Testis (tissue), 3 donors: ENCODE results near the gene PNRC2. TPM values are rescaled to one million over a fixed set of nuclear protein-coding genes. Genes with fewer than 3 reads are reported as not detected.

Experiments
- DNase-seq: peaks from one replicate; pipeline ENCODE4 v3.0.0-alpha.2; 2019
- H3K27ac ChIP-seq, 2 donors: fragments of 200-600 bp; sonication (generic); one replicate each; pipeline ENCODE4 v1.5.1; 2019
- H3K27me3 ChIP-seq: fragments of 200-600 bp; sonication (generic); one replicate; pipeline ENCODE4 v1.5.1; 2019
- H3K36me3 ChIP-seq: fragments of 200-600 bp; sonication (generic); one replicate; pipeline ENCODE4 v1.5.1; 2017; ENCODE audit warnings: low read depth; ENCODE audit errors: missing control alignments
- H3K4me1 ChIP-seq: fragments of 200-600 bp; sonication (generic); one replicate; pipeline ENCODE4 v1.5.1; 2019
- H3K4me3 ChIP-seq, 2 donors: fragments of 200-600 bp; sonication (generic); one replicate each; pipeline ENCODE4 v1.5.1; 2017 to 2019
- H3K9me3 ChIP-seq: fragments of 200-600 bp; sonication (generic); one replicate; pipeline ENCODE4 v1.5.1; 2017
- CTCF ChIP-seq, 3 experiments: fragments of 450-650 bp in 2 of 3; fragments of 200-600 bp in 1 of 3; sonication (generic) in 1 of 3; IDR thresholded peaks; one replicate each; pipeline ENCODE4 v1.5.1; 2016 to 2019; ENCODE audit warnings: antibody characterized with exemption in 3 of 3, mild to moderate bottlenecking in 2 of 3, moderate library complexity in 1 of 3
- POLR2A ChIP-seq: fragments of 450-650 bp; IDR thresholded peaks from one replicate; pipeline ENCODE4 v1.6.1; 2017; ENCODE audit warnings: antibody characterized with exemption, mild to moderate bottlenecking, moderate library complexity
- WGBS, 2 donors: methylation state at CpG; one replicate each; pipeline ENCODE4 v1.1.5; 2018; 5-methylcytosine and 5-hydroxymethylcytosine counted together
- intact Hi-C: fragments of 100-400 bp; cut with DNase I; formaldehyde crosslinking; loops from one replicate; pipeline ENCODE4 v1.15.1; 2023; ENCODE audit warnings: low total_unique reads
- polyA plus RNA-seq: library from polyadenylated mRNA; stranded (reverse); fragments of 350-450 nt; fragmentation: Illumina TruSeq; extraction: RNeasy Lipid Tissue Mini Kit (QIAGEN cat#74804); gene quantifications from one replicate; pipeline ENCODE4 v1.2.3, GENCODE V29; 2014; ENCODE audit warnings: low read depth, low replicate concordance; ENCODE audit not compliant: insufficient read depth
- total RNA-seq, 2 donors: library from RNA; depleted of rRNA; stranded (reverse); fragments of >200 nt; gene quantifications; one replicate each; pipeline ENCODE4 v1.2.3, GENCODE V29; 2016

The PNRC2 gene
- total and polyA plus RNA-seq, 3 donors from 2014 or later: 57.7 to 68.1 (median 61.5) TPM

- H3K36me3 ChIP-seq: no peaks in the 10 kb centered on the region
- no peak for DNase-seq
- TF ChIP-seq CTCF (IDR thresholded peaks at IDR 0.05) (no peak), POLR2A (no peak)
- 46 to 64% methylated on average over 1 of the region's 1 CpG for WGBS, 2 donors
- intact Hi-C loops: loop anchor here (10.0 kb wide), 1 partner anchor 47 kb away; no protein-coding TSS in a partner anchor
- H3K4me1 ChIP-seq: peaks cover 31% of the 10 kb centered on the region
- H3K27ac ChIP-seq: no peak overlapping the region
- no peaks in the 10 kb centered on the region for H3K9me3 ChIP-seq
- H3K4me3 ChIP-seq: no peak overlapping the region
- no peaks in the 10 kb centered on the region for H3K27me3 ChIP-seq
Observed at GRCh38 chr1:23977854-23978191, 18.2 kb downstream of the PNRC2 start.

- 2 to 3% methylated on average over 4 of the region's 4 CpGs for WGBS, 2 donors
- Histone ChIP-seq H3K4me3 (peak overlapping the region; percentile 85 to 100), H3K9me3 (no peaks in the 10 kb centered on the region), H3K27me3 (no peaks in the 10 kb centered on the region), H3K4me1 (peaks cover 31% of the 10 kb centered on the region), H3K36me3 (no peaks in the 10 kb centered on the region), H3K27ac (no peak overlapping the region)
- intact Hi-C loops: loop anchor here (10.0 kb wide), 1 partner anchor 46 kb away; no protein-coding TSS in a partner anchor
- TF ChIP-seq POLR2A (no peak), CTCF (IDR thresholded peaks at IDR 0.05) (no peak)
- DNase-seq: no peak
Observed at GRCh38 chr1:23978805-23979204, 19.2 kb downstream of the PNRC2 start.

GRCh38 chr1:23979387-23979880 lies 19.8 kb downstream of the PNRC2 start:
- peak overlapping the region; percentile 94 to 100 for H3K27ac ChIP-seq
- H3K4me3 ChIP-seq: peak overlapping the region; percentile 85 to 100
- intact Hi-C loops: loop anchor here (10.0 kb wide), 1 partner anchor 45 kb away; no protein-coding TSS in a partner anchor
- TF ChIP-seq CTCF (IDR thresholded peaks at IDR 0.05) (no peak), POLR2A (no peak)
- 0% methylated on average over 13 of the region's 13 CpGs for WGBS, 2 donors
- DNase-seq: no peak
- H3K9me3 ChIP-seq: no peaks in the 10 kb centered on the region
- no peaks in the 10 kb centered on the region for H3K36me3 ChIP-seq
- H3K27me3 ChIP-seq: no peaks in the 10 kb centered on the region
- peaks cover 36% of the 10 kb centered on the region for H3K4me1 ChIP-seq

GRCh38 chr1:23979881-23980727 lies 20.5 kb downstream of the PNRC2 start, which contains the start of gene SRSF10:
TSS of gene SRSF10 (minus strand) at chr1:23980327. CDS start at chr1:23980255, 72 bp downstream.
- 0% methylated on average over 61 to 77 of the region's 84 CpGs for WGBS, 2 donors
- H3K27me3 ChIP-seq: no peaks in the 10 kb centered on the region
- H3K27ac ChIP-seq: peak within 1 kb of the TSS; percentile 94 to 100
- peak within 1 kb of the TSS; percentile 85 to 100 for H3K4me3 ChIP-seq
- peak; percentile 98 for DNase-seq
- H3K36me3 ChIP-seq: no peaks in the 10 kb centered on the region
- intact Hi-C loops: loop anchor here (10.0 kb wide), 1 partner anchor 45 kb away; no protein-coding TSS in a partner anchor
- H3K4me1 ChIP-seq: peaks cover 43% of the 10 kb centered on the region
- no peaks in the 10 kb centered on the region for H3K9me3 ChIP-seq
- TF ChIP-seq CTCF (IDR thresholded peaks at IDR 0.05) (peak in 2 of 3 experiments; percentile 36 to 57), POLR2A (peak; percentile 92)
